Psoas muscle (tissue), 8 donors: ENCODE data around the gene GABRP. TPM values are rescaled to one million over a fixed set of nuclear protein-coding genes. Genes with fewer than 3 reads are reported as not detected.
"Not testable (repeated sequence)": the region's sequence is repeated elsewhere in the genome, so short reads cannot be mapped to it uniquely, and the experiment has no call there.

ENCODE experiments used
- ATAC-seq, 4 donors: fragments of 200-7000 bp; cut with Tn5 transposase; one replicate each; pipeline ENCODE4 v1.9.1; 2020; ENCODE audit warnings: moderate library complexity in 3 of 4, mild to moderate bottlenecking in 2 of 4
- DNase-seq, 2 donors: peaks; one replicate each; pipeline ENCODE4 v3.0.0-alpha.2; 2020
- H3K27ac ChIP-seq: fragments of 200-600 bp; one replicate; pipeline ENCODE4 v1.8.0; 2022
- H3K27me3 ChIP-seq, 3 donors: fragments of 200-600 bp in 1 of 3; one replicate each; pipeline versions ENCODE4 v1.6.1 to v1.8.0; 2013 to 2022; ENCODE audit warnings: low read length in 2 of 3, mild to moderate bottlenecking in 2 of 3, moderate library complexity in 1 of 3; ENCODE audit not compliant: insufficient read depth in 3 of 3
- H3K36me3 ChIP-seq, 2 donors: fragments of 200-600 bp in 1 of 2; one replicate each; pipeline versions ENCODE4 v1.6.1 to v1.8.0; 2013 to 2022; ENCODE audit warnings: low read depth in 1 of 2, mild to moderate bottlenecking in 1 of 2, moderate library complexity in 1 of 2; ENCODE audit not compliant: insufficient read depth in 1 of 2
- H3K4me1 ChIP-seq: fragments of 200-600 bp; one replicate; pipeline ENCODE4 v1.8.0; 2022
- H3K4me3 ChIP-seq: fragments of 200-600 bp; one replicate; pipeline ENCODE4 v1.8.0; 2022; ENCODE audit warnings: mild to moderate bottlenecking
- H3K9me3 ChIP-seq: fragments of 200-600 bp; one replicate; pipeline ENCODE4 v1.8.0; 2022
- WGBS, 3 donors: extraction: QIAGEN DNeasy Blood & Tissue Kit; methylation state at CpG; one replicate each; pipeline versions ENCODE4 v1.1.6 to v1.1.7; 2013; 5-methylcytosine and 5-hydroxymethylcytosine counted together
- intact Hi-C, 2 donors: fragments of 100-400 bp; cut with DNase I; formaldehyde crosslinking; loops; one replicate each; pipeline versions ENCODE4 v1.11.0 to v1.14.2; 2022
- polyA plus RNA-seq, 3 donors: library from polyadenylated mRNA; stranded (reverse); fragments of 200-250 nt; gene quantifications; one replicate each; pipeline ENCODE4 v1.2.3, GENCODE V29; 2013
- total RNA-seq, 4 donors: library from RNA; stranded (reverse); fragmentation: NEBNext Ultra II Directional in 2 of 4; extraction: Animal tissue kit (Norgen Biotek cat#: 25700) in 2 of 4; gene quantifications; one replicate each; pipeline versions ENCODE4 v1.2.1 to v1.2.4, GENCODE V29; 2021 to 2023
- TF ChIP-seq, protein P1 (sequence below): fragments of 200-600 bp; IDR thresholded peaks from one replicate; pipeline ENCODE4 v1.8.0; 2022; ENCODE audit warnings: antibody characterized with exemption
- donor health status: healthy with polysubstance abuse.
- donor health status: DM: no; HTN: no; CAD: no; lungs with moderate emphysema.
- donor health status: Bipolar disorder and iron deficiency.
- donor health status: healthy.
- donor health status: DM: yes; HTN: yes; CAD: no.
- donor health status: DM: no; HTN: no; CAD: no.
- donor health status: DM: no; HTN: no; CAD: no.
- donor health status: DM: yes; HTN: yes; CAD: no.

Gene GABRP
- total and polyA plus RNA-seq, 7 donors: 0.01 to 0.08 (median 0.04) TPM; not detected in 4

DNA sequence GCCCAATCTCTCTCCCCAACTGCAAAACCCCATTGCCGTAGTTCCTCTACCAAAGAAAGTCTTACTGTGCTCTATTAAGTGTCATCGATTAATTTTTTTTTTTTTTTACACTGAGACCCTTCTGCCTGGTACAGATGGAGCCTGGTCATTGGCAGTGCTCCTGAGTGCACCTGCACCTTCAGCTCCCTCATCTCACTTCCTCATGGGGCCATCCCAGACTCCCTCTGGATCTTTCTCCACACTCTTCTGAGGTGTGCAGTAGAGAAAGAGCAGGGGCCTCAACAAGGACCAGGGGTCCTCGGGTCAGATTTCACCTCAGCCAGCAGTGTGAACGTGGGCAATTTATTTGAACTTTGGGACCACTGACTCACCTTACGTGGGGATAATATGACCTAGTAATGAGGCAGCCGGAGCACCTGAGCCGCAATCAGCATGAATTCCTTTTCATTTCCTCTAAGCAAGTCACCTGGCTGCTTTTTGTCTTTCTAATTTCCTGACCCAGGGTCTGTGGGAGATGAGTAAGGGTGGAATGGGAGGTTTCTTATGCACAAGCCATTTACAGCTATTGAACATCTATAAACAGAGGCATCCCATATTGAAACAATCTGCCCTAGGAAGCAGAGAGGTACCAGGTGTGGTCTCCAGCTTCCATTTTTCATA is 22.3 kb upstream of the GABRP start:
- Histone ChIP-seq H3K4me1 (no peaks in the 10 kb centered on the region), H3K27me3 (peaks cover 0 to 10% (median 0%) of the 10 kb centered on the region in 3 donors), H3K4me3 (no peak overlapping the region), H3K27ac (no peak overlapping the region), H3K36me3 (no peaks in the 10 kb centered on the region), H3K9me3 (no peaks in the 10 kb centered on the region)
- no peak for DNase-seq
- ATAC-seq: no peak
- intact Hi-C loops: loop anchor here in 1 of 2 donors (10.0 kb wide), 1 partner anchor 1036 kb away; no protein-coding TSS in a partner anchor
- TF ChIP-seq, protein P1, sequence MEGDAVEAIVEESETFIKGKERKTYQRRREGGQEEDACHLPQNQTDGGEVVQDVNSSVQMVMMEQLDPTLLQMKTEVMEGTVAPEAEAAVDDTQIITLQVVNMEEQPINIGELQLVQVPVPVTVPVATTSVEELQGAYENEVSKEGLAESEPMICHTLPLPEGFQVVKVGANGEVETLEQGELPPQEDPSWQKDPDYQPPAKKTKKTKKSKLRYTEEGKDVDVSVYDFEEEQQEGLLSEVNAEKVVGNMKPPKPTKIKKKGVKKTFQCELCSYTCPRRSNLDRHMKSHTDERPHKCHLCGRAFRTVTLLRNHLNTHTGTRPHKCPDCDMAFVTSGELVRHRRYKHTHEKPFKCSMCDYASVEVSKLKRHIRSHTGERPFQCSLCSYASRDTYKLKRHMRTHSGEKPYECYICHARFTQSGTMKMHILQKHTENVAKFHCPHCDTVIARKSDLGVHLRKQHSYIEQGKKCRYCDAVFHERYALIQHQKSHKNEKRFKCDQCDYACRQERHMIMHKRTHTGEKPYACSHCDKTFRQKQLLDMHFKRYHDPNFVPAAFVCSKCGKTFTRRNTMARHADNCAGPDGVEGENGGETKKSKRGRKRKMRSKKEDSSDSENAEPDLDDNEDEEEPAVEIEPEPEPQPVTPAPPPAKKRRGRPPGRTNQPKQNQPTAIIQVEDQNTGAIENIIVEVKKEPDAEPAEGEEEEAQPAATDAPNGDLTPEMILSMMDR: no peak
- WGBS, 3 donors: 68 to 77% (median 73%) methylated on average over 7 of the region's 7 CpGs

DNA sequence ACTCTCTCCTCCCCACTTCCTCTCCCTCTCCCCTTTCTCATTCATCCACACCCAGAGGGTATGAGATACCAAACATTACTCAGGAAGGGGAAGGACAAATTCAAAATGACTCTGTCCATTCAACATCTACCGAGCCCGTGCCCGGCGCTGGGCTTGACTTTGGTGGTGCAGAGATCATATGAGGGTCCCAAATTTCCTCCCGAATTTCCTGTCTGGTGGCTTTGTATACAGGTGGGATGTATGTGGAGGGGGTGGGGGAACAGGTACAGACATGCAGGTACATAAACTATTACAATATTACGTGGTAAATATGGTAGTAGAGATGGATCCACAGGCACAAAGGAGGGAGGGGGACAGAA is 21.8 kb upstream of the GABRP start:
- 82 to 94% (median 87%) methylated on average over 6 of the region's 6 CpGs for WGBS, 3 donors
- Histone ChIP-seq H3K9me3 (no peaks in the 10 kb centered on the region), H3K27me3 (peaks cover 0 to 10% (median 0%) of the 10 kb centered on the region in 3 donors), H3K27ac (no peak overlapping the region), H3K4me1 (no peaks in the 10 kb centered on the region), H3K4me3 (no peak overlapping the region), H3K36me3 (no peaks in the 10 kb centered on the region)
- TF ChIP-seq, protein P1: no peak
- intact Hi-C loops: loop anchor here in 1 of 2 donors (10.0 kb wide), 1 partner anchor 1037 kb away; no protein-coding TSS in a partner anchor
- ATAC-seq: no peak
- no peak for DNase-seq

DNA sequence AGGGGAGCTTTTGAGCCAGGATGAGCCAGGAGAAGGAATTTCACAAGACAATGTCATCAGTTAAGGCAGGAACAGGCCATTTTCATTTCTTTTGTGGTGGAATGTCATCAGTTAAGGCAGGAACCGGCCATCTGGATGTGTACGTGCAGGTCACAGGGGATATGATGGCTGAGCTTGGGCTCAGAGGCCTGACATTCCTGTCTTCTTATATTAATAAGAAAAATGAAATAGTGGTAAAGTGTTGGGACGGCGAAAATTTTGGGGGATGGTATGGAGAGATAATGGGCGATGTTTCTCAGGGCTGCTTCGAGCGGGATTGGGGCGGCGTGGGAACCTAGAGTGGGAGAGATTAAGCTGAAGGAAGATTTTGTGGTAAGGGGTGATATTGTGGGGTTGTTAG is 21.2 kb upstream of the GABRP start:
- not testable (repeated sequence) for ATAC-seq, H3K27me3 ChIP-seq, H3K9me3 ChIP-seq, H3K27ac ChIP-seq, H3K36me3 ChIP-seq, H3K4me1 ChIP-seq, DNase-seq, H3K4me3 ChIP-seq
- intact Hi-C loops: loop anchor here in 1 of 2 donors (10.0 kb wide), 1 partner anchor 1037 kb away; no protein-coding TSS in a partner anchor
- 92 to 94% (median 93%) methylated on average over 8 to 9 of the region's 9 CpGs for WGBS, 3 donors

DNA sequence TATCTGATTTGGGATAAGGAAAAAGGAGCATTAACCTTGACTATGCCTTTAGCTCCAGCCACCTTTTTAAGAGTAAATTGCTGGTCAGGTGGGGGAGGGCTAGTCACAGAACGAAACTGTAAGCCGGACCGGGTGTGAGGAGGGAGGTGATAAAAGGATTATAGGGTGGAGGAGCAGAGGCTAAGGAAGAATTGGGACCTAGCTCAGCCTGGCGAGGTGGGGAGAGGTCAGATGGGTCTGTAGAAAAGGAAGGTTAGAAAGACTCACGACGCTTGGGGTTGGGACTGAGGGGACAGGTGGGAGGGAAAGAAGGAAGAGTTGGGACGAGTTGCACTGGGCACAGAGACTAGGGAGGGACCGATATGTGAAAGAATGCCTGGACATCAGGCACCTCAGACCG is 17.7 kb upstream of the GABRP start:
- H3K9me3 ChIP-seq, ATAC-seq, H3K4me1 ChIP-seq, H3K4me3 ChIP-seq, H3K36me3 ChIP-seq, H3K27me3 ChIP-seq, DNase-seq, H3K27ac ChIP-seq: not testable (repeated sequence)
- intact Hi-C loops: loop anchor here in 1 of 2 donors (10.0 kb wide), 1 partner anchor 1041 kb away; no protein-coding TSS in a partner anchor
- WGBS, 3 donors: 56 to 70% (median 63%) methylated on average over 9 of the region's 9 CpGs

DNA sequence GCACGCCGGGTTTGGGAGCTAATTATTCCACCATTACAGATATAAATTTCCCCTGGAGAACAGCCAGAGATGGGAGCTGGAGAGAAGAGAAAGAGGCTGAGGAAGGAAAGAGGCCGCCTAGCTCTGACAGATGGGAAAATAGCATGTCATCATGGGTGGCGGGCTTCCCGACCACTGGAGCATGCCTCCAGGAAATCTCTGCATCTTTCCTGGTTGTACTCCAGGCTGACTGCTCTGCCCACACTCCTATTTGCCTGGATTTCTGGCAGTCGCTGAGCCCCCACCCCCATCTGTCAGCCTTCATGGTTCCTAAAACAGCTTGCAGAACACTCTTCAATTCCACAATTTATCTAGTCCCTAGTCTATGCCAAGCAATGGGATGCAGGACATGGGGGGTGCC is 14.3 kb upstream of the GABRP start:
- Histone ChIP-seq H3K27ac (no peak overlapping the region), H3K27me3 (peaks cover 0 to 2% (median 0%) of the 10 kb centered on the region in 3 donors), H3K4me3 (no peak overlapping the region), H3K36me3 (no peaks in the 10 kb centered on the region), H3K9me3 (no peaks in the 10 kb centered on the region), H3K4me1 (no peaks in the 10 kb centered on the region)
- intact Hi-C loops: loop anchor here in 1 of 2 donors (10.0 kb wide), 1 partner anchor 1044 kb away; no protein-coding TSS in a partner anchor
- DNase-seq (no peak), ATAC-seq (no peak)
- WGBS, 3 donors: 21 to 36% (median 22%) methylated on average over 6 of the region's 6 CpGs
- TF ChIP-seq, protein P1: no peak
